IPS-15b (cell line): Measurements from ENCODE around the gene TRIM54.
A peak's percentile ranks its signal among the peaks of the same experiment; 100 is the strongest.

Source experiments
- H3K27me3 ChIP-seq: one replicate; pipeline ENCODE4 v1.6.1; 2013; ENCODE audit warnings: low read length; ENCODE audit not compliant: control insufficient read depth, insufficient read depth
- H3K36me3 ChIP-seq: one replicate; pipeline ENCODE4 v1.6.1; 2013; ENCODE audit warnings: low read length; ENCODE audit not compliant: control insufficient read depth, insufficient read depth
- H3K4me1 ChIP-seq: one replicate; pipeline ENCODE4 v1.6.1; 2013; ENCODE audit warnings: mild to moderate bottlenecking, low read length; ENCODE audit not compliant: control insufficient read depth, insufficient read depth
- H3K4me3 ChIP-seq: one replicate; pipeline ENCODE4 v1.5.1; 2013; ENCODE audit warnings: low read depth, low read length
- H3K9ac ChIP-seq: one replicate; pipeline ENCODE4 v1.6.1; 2013; ENCODE audit warnings: low read depth, mild to moderate bottlenecking, low read length
- H3K9me3 ChIP-seq: one replicate; pipeline ENCODE4 v1.6.1; 2013; ENCODE audit warnings: mild to moderate bottlenecking, low read length; ENCODE audit not compliant: control insufficient read depth, insufficient read depth

The TRIM54 gene

GRCh38 chr2:27356056-27356381 lies 73.8 kb downstream of the TRIM54 start:
- Histone ChIP-seq H3K36me3 (no peaks in the 10 kb centered on the region), H3K27me3 (no peaks in the 10 kb centered on the region), H3K4me3 (peak overlapping the region; percentile 97), H3K9ac (peak overlapping the region; percentile 99), H3K4me1 (peaks cover 5% of the 10 kb centered on the region), H3K9me3 (no peaks in the 10 kb centered on the region)

- H3K4me3 ChIP-seq: peak within 1 kb of the TSS; percentile 97
- H3K4me1 ChIP-seq: peaks cover 5% of the 10 kb centered on the region
- H3K27me3 ChIP-seq: no peaks in the 10 kb centered on the region
- H3K36me3 ChIP-seq: no peaks in the 10 kb centered on the region
- peak within 1 kb of the TSS; percentile 99 for H3K9ac ChIP-seq
- H3K9me3 ChIP-seq: no peaks in the 10 kb centered on the region
These were observed 74.4 kb downstream of the TRIM54 start, which contains the start of gene GTF3C2 for GRCh38 chr2:27356382-27357181. TSS of gene GTF3C2 (minus strand) at chr2:27356764. CDS start at chr2:27343554, 13,210 bp downstream.
